C4-2B (cell line): ENCODE results near the gene TENM4.

ENCODE experiments used
- H3K27ac ChIP-seq: fragments of 450-650 bp; 2 replicates; pipeline ENCODE4 v1.5.1; 2017
- ZFX ChIP-seq: fragments of 450-650 bp; IDR thresholded peaks from 2 replicates; pipeline ENCODE4 v1.6.1; 2017
- TF ChIP-seq, protein P1 (sequence below): fragments of 450-650 bp; conservative IDR thresholded peaks from 2 replicates; pipeline ENCODE4 v1.5.1; 2017; ENCODE audit warnings: mild to moderate bottlenecking

Gene TENM4

DNA sequence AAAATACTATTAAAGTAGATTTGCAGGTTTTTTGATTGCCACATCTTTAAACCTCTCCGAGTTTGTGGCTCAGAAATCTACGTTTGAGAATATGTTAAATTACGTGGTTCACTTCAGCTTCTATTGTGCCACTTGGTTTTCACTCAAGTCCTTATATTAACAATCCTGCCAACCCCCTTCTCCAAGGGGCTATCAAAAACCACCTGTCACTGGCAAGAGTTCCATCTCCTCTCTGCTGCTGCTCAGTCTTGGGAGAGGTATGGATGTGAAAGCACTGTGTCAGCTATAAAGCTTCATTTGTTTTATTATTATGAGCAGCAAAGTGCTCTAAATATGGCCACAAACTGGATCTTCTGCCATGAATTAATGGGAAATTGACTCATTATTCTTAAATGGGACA lies 668.6 kb downstream of the TENM4 start:
- H3K27ac ChIP-seq, result no peak overlapping the region
- TF ChIP-seq, protein P1, sequence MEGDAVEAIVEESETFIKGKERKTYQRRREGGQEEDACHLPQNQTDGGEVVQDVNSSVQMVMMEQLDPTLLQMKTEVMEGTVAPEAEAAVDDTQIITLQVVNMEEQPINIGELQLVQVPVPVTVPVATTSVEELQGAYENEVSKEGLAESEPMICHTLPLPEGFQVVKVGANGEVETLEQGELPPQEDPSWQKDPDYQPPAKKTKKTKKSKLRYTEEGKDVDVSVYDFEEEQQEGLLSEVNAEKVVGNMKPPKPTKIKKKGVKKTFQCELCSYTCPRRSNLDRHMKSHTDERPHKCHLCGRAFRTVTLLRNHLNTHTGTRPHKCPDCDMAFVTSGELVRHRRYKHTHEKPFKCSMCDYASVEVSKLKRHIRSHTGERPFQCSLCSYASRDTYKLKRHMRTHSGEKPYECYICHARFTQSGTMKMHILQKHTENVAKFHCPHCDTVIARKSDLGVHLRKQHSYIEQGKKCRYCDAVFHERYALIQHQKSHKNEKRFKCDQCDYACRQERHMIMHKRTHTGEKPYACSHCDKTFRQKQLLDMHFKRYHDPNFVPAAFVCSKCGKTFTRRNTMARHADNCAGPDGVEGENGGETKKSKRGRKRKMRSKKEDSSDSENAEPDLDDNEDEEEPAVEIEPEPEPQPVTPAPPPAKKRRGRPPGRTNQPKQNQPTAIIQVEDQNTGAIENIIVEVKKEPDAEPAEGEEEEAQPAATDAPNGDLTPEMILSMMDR, result no peak
- no peak for TF ChIP-seq ZFX

DNA sequence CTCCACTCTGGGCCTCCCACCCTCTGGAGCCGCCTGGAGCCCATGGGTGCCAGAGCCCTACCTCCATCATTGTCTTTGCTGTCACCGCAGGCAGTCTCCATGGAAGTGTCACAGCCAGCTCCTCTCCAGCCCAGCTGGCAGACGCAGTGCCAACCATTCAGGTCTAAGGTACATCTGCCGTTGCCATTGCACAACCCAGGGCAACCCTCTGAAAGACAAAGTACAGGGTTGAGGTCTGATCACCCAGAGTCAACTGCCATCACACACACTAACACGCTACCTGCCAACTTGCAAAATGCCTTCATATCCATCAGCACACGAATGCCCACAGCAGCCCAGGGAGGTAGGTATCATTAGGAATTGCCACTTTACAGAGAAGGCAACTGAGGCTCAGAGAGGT lies 669.9 kb downstream of the TENM4 start:
- TF ChIP-seq, protein P1, result no peak
- TF ChIP-seq ZFX, result no peak

DNA sequence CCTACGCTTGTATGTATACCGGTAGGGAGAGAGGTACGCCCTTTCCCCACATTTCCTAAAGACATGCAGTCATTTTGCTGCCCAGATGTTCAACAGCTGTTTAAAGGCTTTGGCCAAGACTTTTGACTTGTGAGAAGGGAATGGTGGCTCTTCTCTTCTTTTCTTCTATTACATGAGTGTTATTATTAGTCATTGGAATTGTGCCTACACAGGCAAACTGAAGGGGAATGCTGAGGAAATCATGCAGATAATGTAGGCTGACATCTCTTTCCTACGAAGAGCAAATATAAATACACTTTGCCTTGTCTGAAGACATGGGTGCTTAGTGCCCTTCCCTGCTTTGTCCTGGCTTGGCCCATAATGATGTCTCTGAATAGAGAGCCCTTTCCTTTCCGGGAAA lies 671.9 kb downstream of the TENM4 start:
- TF ChIP-seq ZFX, result no peak
- TF ChIP-seq, protein P1, result no peak
- H3K27ac ChIP-seq, result no peak overlapping the region

More for the DNA sequence above, 669.9 kb downstream of the TENM4 start:
- H3K27ac ChIP-seq, result no peak overlapping the region

GRCh38 chr11:78768345-78768744 lies 672.5 kb downstream of the TENM4 start:
- no peak for TF ChIP-seq ZFX
- TF ChIP-seq, protein P1, result no peak
- H3K27ac ChIP-seq, result no peak overlapping the region

DNA sequence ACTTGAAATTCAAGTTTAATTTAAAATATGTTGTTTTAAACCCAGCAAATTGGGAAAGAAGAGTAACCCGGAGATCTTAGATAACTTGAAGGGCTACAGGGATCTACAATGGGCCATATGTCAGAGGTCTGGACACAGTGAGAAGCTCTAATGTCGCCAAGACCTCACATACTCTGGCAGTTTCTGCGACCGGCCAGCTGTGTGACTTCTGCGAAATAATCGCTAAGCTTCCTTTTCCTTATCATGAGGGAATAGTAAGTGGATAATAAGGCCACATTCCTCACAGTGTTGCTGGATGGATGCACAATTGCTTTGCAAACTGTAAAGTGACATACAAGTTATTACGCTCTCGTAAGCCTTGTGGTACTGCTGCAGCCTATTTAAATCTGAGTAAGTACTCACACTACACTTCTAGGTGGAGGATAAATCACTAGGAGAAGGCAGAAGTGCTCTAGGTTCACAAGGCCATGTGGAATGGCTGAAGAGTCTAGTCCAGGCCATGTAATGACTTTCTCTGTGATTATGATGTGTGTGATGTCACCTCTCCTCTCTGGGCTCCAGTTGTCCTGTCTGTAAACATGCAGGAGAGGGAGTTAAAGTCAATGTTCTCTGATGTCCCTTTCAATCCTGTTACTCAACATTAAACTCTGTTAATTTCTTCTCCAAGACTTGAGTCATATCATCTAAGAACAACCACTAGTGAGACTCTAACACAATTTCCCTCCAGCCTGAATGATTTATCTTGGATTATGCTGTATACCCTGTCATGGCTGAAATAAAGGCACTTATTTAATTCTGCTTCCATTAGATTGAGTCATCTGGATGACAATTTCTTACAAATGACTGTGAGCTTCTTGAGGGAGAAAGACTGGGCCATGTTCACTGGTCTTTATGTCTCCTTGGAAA lies 673.5 kb downstream of the TENM4 start:
- TF ChIP-seq, protein P1, result no peak
- no peak for TF ChIP-seq ZFX
- no peak overlapping the region for H3K27ac ChIP-seq

DNA sequence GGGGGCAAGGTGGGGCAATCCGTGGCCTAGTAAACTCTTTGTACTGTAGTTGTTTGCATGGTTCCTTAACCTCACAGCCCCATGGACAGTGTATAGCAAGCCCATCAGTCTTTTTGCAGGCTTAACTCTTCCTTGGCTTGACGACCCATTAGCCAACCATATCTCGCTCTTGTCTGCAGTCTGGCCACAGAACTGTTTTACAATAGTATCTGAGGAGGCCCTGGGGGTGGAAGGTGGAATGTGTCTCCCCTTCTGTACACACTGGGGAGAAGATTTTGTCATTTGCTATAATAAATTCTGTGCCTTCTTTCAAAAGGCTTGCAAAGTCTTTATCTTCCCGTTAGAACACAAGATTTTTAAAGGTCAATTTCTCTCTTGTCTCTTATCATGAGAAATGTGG lies 675.9 kb downstream of the TENM4 start:
- no peak overlapping the region for H3K27ac ChIP-seq
- no peak for TF ChIP-seq ZFX
- TF ChIP-seq, protein P1, result no peak

- H3K27ac ChIP-seq, result no peak overlapping the region
- TF ChIP-seq, protein P1, result no peak
- no peak for TF ChIP-seq ZFX
Measured at GRCh38 chr11:78763664-78764063, 677.2 kb downstream of the TENM4 start.
